Subcutaneous abdominal adipose tissue (tissue), 5 donors: Measurements from ENCODE around the gene SPTBN1.

Experiments
- H3K27ac ChIP-seq: one replicate; pipeline ENCODE4 v1.7.0; 2013; ENCODE audit warnings: low read depth, mild to moderate bottlenecking, inconsistent platforms, low read length, moderate library complexity
- H3K27me3 ChIP-seq, 5 donors: one replicate each; pipeline ENCODE4 v1.7.0; 2013; ENCODE audit warnings: low read length in 5 of 5, inconsistent platforms in 1 of 5; ENCODE audit not compliant: control insufficient read depth in 5 of 5, insufficient read depth in 4 of 5
- H3K36me3 ChIP-seq, 5 donors: one replicate each; pipeline ENCODE4 v1.7.0; 2013; ENCODE audit warnings: low read length in 5 of 5; ENCODE audit not compliant: control insufficient read depth in 5 of 5, insufficient read depth in 5 of 5
- H3K4me1 ChIP-seq, 5 donors: one replicate each; pipeline ENCODE4 v1.7.0; 2013; ENCODE audit warnings: low read length in 5 of 5, mild to moderate bottlenecking in 3 of 5, moderate library complexity in 1 of 5; ENCODE audit not compliant: control insufficient read depth in 5 of 5, insufficient read depth in 5 of 5
- H3K4me3 ChIP-seq, 5 donors: one replicate each; pipeline ENCODE4 v1.7.0; 2013; ENCODE audit warnings: low read length in 5 of 5, low read depth in 1 of 5
- H3K9ac ChIP-seq, 5 donors: one replicate each; pipeline ENCODE4 v1.7.0; 2013; ENCODE audit warnings: low read length in 5 of 5, mild to moderate bottlenecking in 4 of 5, moderate library complexity in 3 of 5
- H3K9me3 ChIP-seq, 5 donors: one replicate each; pipeline ENCODE4 v1.7.0; 2013; ENCODE audit warnings: low read length in 5 of 5; ENCODE audit not compliant: control insufficient read depth in 5 of 5
- donor health status: healthy.
- donor health status: healthy.
- donor health status: healthy.
- donor health status: healthy.
- donor health status: healthy.

The SPTBN1 gene

DNA sequence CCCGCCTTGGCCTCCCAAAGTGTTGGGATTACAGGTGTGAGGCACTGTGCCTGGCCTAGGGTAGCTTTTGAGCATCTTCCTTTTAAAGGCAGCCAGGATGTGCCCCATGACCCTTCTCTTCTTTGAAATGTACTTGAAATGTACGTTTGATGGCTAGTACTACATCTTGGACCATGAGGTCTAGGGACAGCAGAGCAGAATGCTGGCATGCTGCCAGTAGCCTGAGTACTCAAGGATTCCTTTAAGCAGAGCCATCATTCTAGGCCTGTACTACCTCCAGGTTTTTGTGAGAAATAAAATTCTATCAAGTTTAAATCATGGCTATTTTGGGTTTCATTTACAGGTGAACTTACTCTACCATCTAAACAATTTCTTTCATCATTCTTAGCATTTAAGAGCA lies 264.4 kb downstream of the SPTBN1 start:
- Histone ChIP-seq H3K4me1 (peaks cover 0 to 24% (median 21%) of the 10 kb centered on the region in 5 donors), H3K4me3 (no peak overlapping the region), H3K27me3 (peaks cover 0 to 5% (median 3%) of the 10 kb centered on the region in 5 donors), H3K27ac (no peak overlapping the region), H3K9ac (no peak overlapping the region), H3K9me3 (no peaks in the 10 kb centered on the region), H3K36me3 (no peaks in the 10 kb centered on the region)
